OCI-LY7 (cell line): ENCODE data around the gene SLC6A5.

Experiments used
- CTCF ChIP-seq: fragments of 200-600 bp; sonication (generic); conservative IDR thresholded peaks from 2 replicates; pipeline ENCODE4 v1.5.1; 2014; ENCODE audit warnings: mild to moderate bottlenecking, antibody characterized with exemption, low read length, moderate library complexity, mixed read lengths
- EZH2phosphoT487 ChIP-seq: fragments of 200-600 bp; sonication (generic); IDR thresholded peaks from 2 replicates; pipeline ENCODE4 v1.6.1; 2018; ENCODE audit warnings: low read depth, borderline replicate concordance, mild to moderate bottlenecking, mixed run types, antibody characterized with exemption, low read length, moderate library complexity, mixed read lengths

- no peak for TF ChIP-seq CTCF
- no peak for TF ChIP-seq EZH2phosphoT487
Observed at GRCh38 chr11:20583201-20583600, 16.2 kb upstream of the SLC6A5 start.
